Panc1 (cell line): ENCODE measurements around the gene ATP6V0A4. TPM values are rescaled to one million over a fixed set of nuclear protein-coding genes. Genes with fewer than 3 reads are reported as not detected.

Experiments
- ATAC-seq: fragments of 200-7000 bp; cut with Tn5 transposase; 2 replicates; pipeline ENCODE4 v1.9.1; 2020; ENCODE audit warnings: mild to moderate bottlenecking, moderate library complexity
- BruUV-seq: library from RNA; stranded (reverse); fragments of 400-500 nt; replicated peaks from 2 replicates; lab custom pipeline; 2021; lab: Mats Ljungman, UMichigan
- CTCF ChIA-PET: fragments of 300-600 bp; sonication (Branson Sonifier 250); formaldehyde crosslinking; loops from one replicate; lab custom pipeline; 2022; ENCODE audit warnings: antibody characterized with exemption; lab: Charles Lee
- POLR2A ChIA-PET: fragments of 300-600 bp; sonication (Branson Sonifier 250); formaldehyde crosslinking; loops from one replicate; lab custom pipeline; 2022; ENCODE audit warnings: antibody characterized with exemption; lab: Charles Lee
- DNase-seq: peaks from one replicate; pipeline ENCODE4 v3.0.0-alpha.2; 2010; ENCODE audit warnings: low read depth, low spot score
- H3K27ac ChIP-seq: 2 replicates; pipeline ENCODE4 v1.5.1; 2011; ENCODE audit warnings: mild to moderate bottlenecking, low read length, inconsistent platforms
- H3K27me3 ChIP-seq: fragments of 200-500 bp; sonication (Bioruptor generic); 2 replicates; pipeline ENCODE4 v1.6.0; 2014; ENCODE audit warnings: low read length, inconsistent platforms; ENCODE audit not compliant: control insufficient read depth, insufficient read depth
- H3K36me3 ChIP-seq: fragments of 200-500 bp; sonication (Bioruptor generic); 2 replicates; pipeline ENCODE4 v1.5.1; 2014; ENCODE audit warnings: inconsistent platforms, mild to moderate bottlenecking, low read length, moderate library complexity; ENCODE audit not compliant: control insufficient read depth, insufficient read depth
- H3K4me1 ChIP-seq: 2 replicates; pipeline ENCODE4 v1.5.1; 2011; ENCODE audit warnings: inconsistent platforms, mild to moderate bottlenecking, low read length, moderate library complexity; ENCODE audit not compliant: control insufficient read depth, insufficient read depth
- H3K4me3 ChIP-seq, 2 experiments: 2 replicates each; pipeline ENCODE4 v1.5.1; 2011 to 2012; ENCODE audit warnings: low read depth in 2 of 2, low read length in 2 of 2, mild to moderate bottlenecking in 2 of 2, inconsistent platforms in 1 of 2, moderate library complexity in 1 of 2
- H3K9me3 ChIP-seq: fragments of 200-500 bp; sonication (Bioruptor generic); 2 replicates; pipeline ENCODE4 v1.5.1; 2014; ENCODE audit warnings: low read depth, mild to moderate bottlenecking, inconsistent platforms, low read length, moderate library complexity; ENCODE audit not compliant: control insufficient read depth, insufficient read depth
- POLR2AphosphoS5 ChIP-seq: IDR thresholded peaks from 2 replicates; pipeline ENCODE4 v1.6.1; 2012; ENCODE audit warnings: mild to moderate bottlenecking, low read depth, low read length, moderate library complexity
- SIN3A ChIP-seq: IDR thresholded peaks from 2 replicates; pipeline ENCODE4 v1.6.1; 2012; ENCODE audit warnings: low read depth, mild to moderate bottlenecking, low read length, moderate library complexity, borderline replicate concordance; ENCODE audit not compliant: insufficient read depth
- TCF7L2 ChIP-seq: IDR thresholded peaks from 2 replicates; pipeline ENCODE4 v1.6.1; 2011; ENCODE audit warnings: mild to moderate bottlenecking, low read depth, low read length, inconsistent platforms
- in situ Hi-C: cut with HindIII; loops from 2 replicates; pipeline ENCODE4 v1.10.0; 2016; ENCODE audit warnings: low sequenced_read_pairs, low pct_unique_long_range_greater_than_20kb
- intact Hi-C: fragments of 100-400 bp; cut with micrococcal nuclease; formaldehyde crosslinking; loops from one replicate; pipeline ENCODE4 v1.10.0; 2022; ENCODE audit not compliant: unreplicated experiment
- total RNA-seq: library from RNA; stranded (reverse); gene quantifications from one replicate; pipeline ENCODE4 v1.2.1, GENCODE V29; 2021; ENCODE audit not compliant: unreplicated experiment
- TF ChIP-seq, protein P1 (sequence below), 2 experiments: IDR thresholded peaks; 2 replicates each; pipeline ENCODE4 v1.6.1; 2011 to 2012; ENCODE audit warnings: low read depth in 2 of 2, control low read depth in 1 of 2, low read length in 1 of 2, mild to moderate bottlenecking in 1 of 2, moderate library complexity in 1 of 2; ENCODE audit not compliant: insufficient read depth in 1 of 2
- TF ChIP-seq, protein P2 (sequence below): fragments of 450-650 bp; IDR thresholded peaks from 2 replicates; pipeline ENCODE4 v1.5.1; 2017; ENCODE audit warnings: mild to moderate bottlenecking

ATP6V0A4 gene
- total RNA-seq, 1 experiment from 2014 or later, result 0.15 TPM

DNA sequence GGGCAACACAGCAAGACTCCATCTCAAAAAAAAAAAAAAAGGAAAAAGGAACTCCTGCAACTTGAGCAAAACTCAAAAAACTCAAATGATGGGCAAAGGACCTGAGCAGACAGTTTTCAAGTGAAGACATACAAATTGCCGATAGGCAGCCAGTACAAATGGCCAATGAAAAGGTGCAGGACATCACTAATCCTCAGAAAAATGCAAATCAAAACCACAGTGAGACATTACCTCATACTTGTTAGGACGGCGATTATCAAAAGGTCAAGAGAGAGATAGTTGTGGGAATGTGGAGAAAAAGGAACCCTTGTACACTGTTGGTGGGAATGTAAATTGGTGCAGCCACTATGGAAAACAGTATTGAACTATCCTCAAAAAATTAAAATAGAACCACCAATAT, 113.7 kb downstream of the ATP6V0A4 start:
- ChIA-PET CTCF (no interaction called here), POLR2A (no interaction called here)
- TF ChIP-seq POLR2AphosphoS5 (no peak), SIN3A (no peak), TCF7L2 (no peak)
- TF ChIP-seq, protein P1, sequence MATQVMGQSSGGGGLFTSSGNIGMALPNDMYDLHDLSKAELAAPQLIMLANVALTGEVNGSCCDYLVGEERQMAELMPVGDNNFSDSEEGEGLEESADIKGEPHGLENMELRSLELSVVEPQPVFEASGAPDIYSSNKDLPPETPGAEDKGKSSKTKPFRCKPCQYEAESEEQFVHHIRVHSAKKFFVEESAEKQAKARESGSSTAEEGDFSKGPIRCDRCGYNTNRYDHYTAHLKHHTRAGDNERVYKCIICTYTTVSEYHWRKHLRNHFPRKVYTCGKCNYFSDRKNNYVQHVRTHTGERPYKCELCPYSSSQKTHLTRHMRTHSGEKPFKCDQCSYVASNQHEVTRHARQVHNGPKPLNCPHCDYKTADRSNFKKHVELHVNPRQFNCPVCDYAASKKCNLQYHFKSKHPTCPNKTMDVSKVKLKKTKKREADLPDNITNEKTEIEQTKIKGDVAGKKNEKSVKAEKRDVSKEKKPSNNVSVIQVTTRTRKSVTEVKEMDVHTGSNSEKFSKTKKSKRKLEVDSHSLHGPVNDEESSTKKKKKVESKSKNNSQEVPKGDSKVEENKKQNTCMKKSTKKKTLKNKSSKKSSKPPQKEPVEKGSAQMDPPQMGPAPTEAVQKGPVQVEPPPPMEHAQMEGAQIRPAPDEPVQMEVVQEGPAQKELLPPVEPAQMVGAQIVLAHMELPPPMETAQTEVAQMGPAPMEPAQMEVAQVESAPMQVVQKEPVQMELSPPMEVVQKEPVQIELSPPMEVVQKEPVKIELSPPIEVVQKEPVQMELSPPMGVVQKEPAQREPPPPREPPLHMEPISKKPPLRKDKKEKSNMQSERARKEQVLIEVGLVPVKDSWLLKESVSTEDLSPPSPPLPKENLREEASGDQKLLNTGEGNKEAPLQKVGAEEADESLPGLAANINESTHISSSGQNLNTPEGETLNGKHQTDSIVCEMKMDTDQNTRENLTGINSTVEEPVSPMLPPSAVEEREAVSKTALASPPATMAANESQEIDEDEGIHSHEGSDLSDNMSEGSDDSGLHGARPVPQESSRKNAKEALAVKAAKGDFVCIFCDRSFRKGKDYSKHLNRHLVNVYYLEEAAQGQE (IDR thresholded peaks at IDR 0.05; ENCODE audit: insufficient read depth in 1 of 2, low read depth in 2 of 2, low read length in 1 of 2), result no peak
- TF ChIP-seq, protein P2, sequence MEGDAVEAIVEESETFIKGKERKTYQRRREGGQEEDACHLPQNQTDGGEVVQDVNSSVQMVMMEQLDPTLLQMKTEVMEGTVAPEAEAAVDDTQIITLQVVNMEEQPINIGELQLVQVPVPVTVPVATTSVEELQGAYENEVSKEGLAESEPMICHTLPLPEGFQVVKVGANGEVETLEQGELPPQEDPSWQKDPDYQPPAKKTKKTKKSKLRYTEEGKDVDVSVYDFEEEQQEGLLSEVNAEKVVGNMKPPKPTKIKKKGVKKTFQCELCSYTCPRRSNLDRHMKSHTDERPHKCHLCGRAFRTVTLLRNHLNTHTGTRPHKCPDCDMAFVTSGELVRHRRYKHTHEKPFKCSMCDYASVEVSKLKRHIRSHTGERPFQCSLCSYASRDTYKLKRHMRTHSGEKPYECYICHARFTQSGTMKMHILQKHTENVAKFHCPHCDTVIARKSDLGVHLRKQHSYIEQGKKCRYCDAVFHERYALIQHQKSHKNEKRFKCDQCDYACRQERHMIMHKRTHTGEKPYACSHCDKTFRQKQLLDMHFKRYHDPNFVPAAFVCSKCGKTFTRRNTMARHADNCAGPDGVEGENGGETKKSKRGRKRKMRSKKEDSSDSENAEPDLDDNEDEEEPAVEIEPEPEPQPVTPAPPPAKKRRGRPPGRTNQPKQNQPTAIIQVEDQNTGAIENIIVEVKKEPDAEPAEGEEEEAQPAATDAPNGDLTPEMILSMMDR, result no peak
- H3K9me3 ChIP-seq, result no peaks in the 10 kb centered on the region
- ATAC-seq (no peak), DNase-seq (no peak)
- H3K4me3 ChIP-seq, result no peak overlapping the region
- in situ Hi-C loops (no loop called here), intact Hi-C loops (no loop called here)
- no TSS peak for BruUV-seq
- no peaks in the 10 kb centered on the region for H3K4me1 ChIP-seq
- no peaks in the 10 kb centered on the region for H3K36me3 ChIP-seq
- no peak overlapping the region for H3K27ac ChIP-seq
- peaks cover 3% of the 10 kb centered on the region for H3K27me3 ChIP-seq

DNA sequence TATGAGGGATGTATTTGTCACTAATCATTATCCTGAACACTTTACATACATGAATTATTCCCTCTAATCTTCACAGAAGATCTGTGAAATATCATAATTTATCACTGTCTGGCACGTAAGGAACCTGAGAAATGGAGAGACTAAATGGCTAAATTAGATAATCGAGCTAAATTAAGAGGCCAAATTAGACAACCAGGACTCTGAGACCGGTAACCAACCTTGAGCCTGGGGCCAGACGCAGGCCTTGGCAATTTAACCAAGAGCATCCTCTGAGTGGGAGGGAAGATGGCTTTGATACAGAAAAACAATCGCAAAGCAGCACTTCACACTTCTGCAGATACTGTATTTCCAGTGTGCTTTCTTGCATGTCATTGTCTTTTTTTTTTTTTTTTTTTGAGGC, 118.2 kb downstream of the ATP6V0A4 start:
- CTCF ChIA-PET, result no interaction called here
- H3K27ac ChIP-seq, result no peak overlapping the region
- POLR2A ChIA-PET, result no interaction called here

More for the DNA sequence above, 118.2 kb downstream of the ATP6V0A4 start:
- no TSS peak for BruUV-seq
- in situ Hi-C loops, result no loop called here
- no peak for TF ChIP-seq SIN3A
- TF ChIP-seq TCF7L2, result no peak
- no peak for TF ChIP-seq POLR2AphosphoS5
- TF ChIP-seq, protein P1 (IDR thresholded peaks at IDR 0.05; ENCODE audit: insufficient read depth in 1 of 2, low read depth in 2 of 2, low read length in 1 of 2), result no peak
- TF ChIP-seq, protein P2, result no peak
- H3K9me3 ChIP-seq, result no peaks in the 10 kb centered on the region
- DNase-seq (no peak), ATAC-seq (no peak)
- no peaks in the 10 kb centered on the region for H3K36me3 ChIP-seq
- no peaks in the 10 kb centered on the region for H3K4me1 ChIP-seq
- no peak overlapping the region for H3K4me3 ChIP-seq
- peaks cover 3% of the 10 kb centered on the region for H3K27me3 ChIP-seq
- intact Hi-C loops, result no loop called here
